IMR-90 (cell line): ENCODE data around the gene SLC4A2. TPM values are rescaled to one million over a fixed set of nuclear protein-coding genes. Genes with fewer than 3 reads are reported as not detected.

Experiments
- ATAC-seq: fragments of 200-7000 bp; cut with Tn5 transposase; 2 replicates; pipeline ENCODE4 v1.9.1; 2020; ENCODE audit warnings: low read depth, mild to moderate bottlenecking, moderate library complexity
- BruUV-seq: library from RNA; stranded (reverse); fragments of 400-500 nt; replicated peaks from 2 replicates; lab custom pipeline; 2021; lab: Mats Ljungman, UMichigan
- CTCF ChIA-PET: fragments of 300-600 bp; formaldehyde crosslinking; extraction: SDS; loops from one replicate; lab custom pipeline; 2021; ENCODE audit warnings: antibody characterized with exemption; lab: Yijun Ruan, JAX
- POLR2A ChIA-PET: fragments of 300-600 bp; sonication (Branson Sonifier 250); formaldehyde crosslinking; loops from one replicate; lab custom pipeline; 2022; ENCODE audit warnings: antibody characterized with exemption; ENCODE audit not compliant: unreplicated experiment; lab: Charles Lee
- DNase-seq: peaks from one replicate; pipeline ENCODE4 v3.0.0; 2013
- H2AFZ ChIP-seq: replicated peaks from 2 replicates; pipeline ENCODE3; 2013; ENCODE audit warnings: low read length, mild to moderate bottlenecking; ENCODE audit not compliant: poor library complexity
- H2AK5ac ChIP-seq: 2 replicates; pipeline ENCODE4 v1.6.1; 2013; ENCODE audit warnings: low read depth, low read length, inconsistent platforms
- H2AK9ac ChIP-seq: replicated peaks from 2 replicates; pipeline ENCODE3; 2013; ENCODE audit warnings: mild to moderate bottlenecking, low read depth, low read length, moderate library complexity; ENCODE audit not compliant: poor library complexity
- H2BK120ac ChIP-seq: 2 replicates; pipeline ENCODE4 v1.6.1; 2013; ENCODE audit warnings: low read depth, low read length, inconsistent platforms
- H2BK15ac ChIP-seq: 3 replicates; pipeline ENCODE4 v1.6.1; 2013; ENCODE audit warnings: low read depth, low read length, inconsistent platforms
- H2BK20ac ChIP-seq: 2 replicates; pipeline ENCODE4 v1.6.1; 2013; ENCODE audit warnings: low read depth, mild to moderate bottlenecking, inconsistent platforms, low read length, moderate library complexity
- H2BK5ac ChIP-seq: 2 replicates; pipeline ENCODE4 v1.6.1; 2013; ENCODE audit warnings: mild to moderate bottlenecking, low read depth, low read length, inconsistent platforms; ENCODE audit not compliant: poor library complexity, severe bottlenecking
- H3K14ac ChIP-seq: replicated peaks from 2 replicates; pipeline ENCODE4 v1.6.1; 2013; ENCODE audit warnings: low read depth, low read length, inconsistent platforms
- H3K18ac ChIP-seq: 2 replicates; pipeline ENCODE4 v1.6.1; 2013; ENCODE audit warnings: low read depth, low read length, control low read depth
- H3K23ac ChIP-seq: 2 replicates; pipeline ENCODE4 v1.6.1; 2013; ENCODE audit warnings: low read depth, low read length, inconsistent platforms
- H3K27ac ChIP-seq: 2 replicates; pipeline ENCODE4 v1.5.1; 2013; ENCODE audit warnings: mild to moderate bottlenecking, control low read depth, low read length; ENCODE audit not compliant: insufficient read depth
- H3K27me3 ChIP-seq: 2 replicates; pipeline ENCODE4 v1.6.1; 2013; ENCODE audit warnings: low read length; ENCODE audit not compliant: control insufficient read depth, insufficient read depth
- H3K36me3 ChIP-seq: 2 replicates; pipeline ENCODE4 v1.6.1; 2013; ENCODE audit warnings: low read length, mixed read lengths; ENCODE audit not compliant: control insufficient read depth, insufficient read depth
- H3K4ac ChIP-seq: 2 replicates; pipeline ENCODE4 v1.6.1; 2013; ENCODE audit warnings: low read depth, low read length, inconsistent platforms
- H3K4me1 ChIP-seq: 2 replicates; pipeline ENCODE4 v1.6.1; 2013; ENCODE audit warnings: low read length, mixed read lengths; ENCODE audit not compliant: control insufficient read depth, insufficient read depth
- H3K4me2 ChIP-seq: 2 replicates; pipeline ENCODE4 v1.6.1; 2013; ENCODE audit warnings: low read depth, mild to moderate bottlenecking, control low read depth, low read length, moderate library complexity
- H3K4me3 ChIP-seq: 2 replicates; pipeline ENCODE4 v1.5.1; 2013; ENCODE audit warnings: low read depth, mild to moderate bottlenecking, control low read depth, low read length, moderate library complexity; ENCODE audit not compliant: insufficient read depth
- H3K56ac ChIP-seq: 2 replicates; pipeline ENCODE4 v1.6.1; 2013; ENCODE audit warnings: low read length, inconsistent platforms; ENCODE audit not compliant: insufficient read depth; ENCODE audit errors: extremely low read depth
- H3K79me1 ChIP-seq, 2 experiments: 2 replicates each; pipeline ENCODE4 v1.6.1; 2013; ENCODE audit warnings: low read length in 2 of 2, inconsistent platforms in 1 of 2, low read depth in 1 of 2
- H3K9ac ChIP-seq: 2 replicates; pipeline ENCODE4 v1.6.1; 2013; ENCODE audit warnings: low read depth, low read length, control low read depth
- H3K9me1 ChIP-seq: 2 replicates; pipeline ENCODE4 v1.6.1; 2013; ENCODE audit warnings: low read length, inconsistent platforms; ENCODE audit not compliant: insufficient read depth
- H3K9me3 ChIP-seq: 2 replicates; pipeline ENCODE4 v1.6.1; 2013; ENCODE audit warnings: low read length; ENCODE audit not compliant: control insufficient read depth, insufficient read depth
- H4K20me1 ChIP-seq: 2 replicates; pipeline ENCODE4 v1.6.1; 2013; ENCODE audit warnings: low read length, inconsistent platforms; ENCODE audit not compliant: insufficient read depth
- H4K5ac ChIP-seq: 2 replicates; pipeline ENCODE4 v1.6.1; 2013; ENCODE audit warnings: mild to moderate bottlenecking, low read depth, low read length, control low read depth
- H4K8ac ChIP-seq, 2 experiments: 2 replicates each; pipeline ENCODE4 v1.6.1; 2013; ENCODE audit warnings: low read depth in 2 of 2, low read length in 2 of 2, control low read depth in 1 of 2, inconsistent platforms in 1 of 2
- H4K91ac ChIP-seq: 2 replicates; pipeline ENCODE4 v1.6.1; 2013; ENCODE audit warnings: low read depth, low read length, inconsistent platforms; ENCODE audit not compliant: insufficient read depth
- CEBPB ChIP-seq: IDR thresholded peaks from 2 replicates; pipeline ENCODE4 v1.6.1; 2012; ENCODE audit warnings: low read depth, low read length, improper control_type of control experiment
- CHD1 ChIP-seq: IDR thresholded peaks from 2 replicates; pipeline ENCODE4 v1.6.1; 2012; ENCODE audit warnings: low read depth, low read length, improper control_type of control experiment
- FOS ChIP-seq: fragments of 150-350 bp; IDR thresholded peaks from 2 replicates; pipeline ENCODE4 v1.6.1; 2016; ENCODE audit warnings: low read depth, low read length
- MAFK ChIP-seq: IDR thresholded peaks from 2 replicates; pipeline ENCODE4 v1.6.1; 2012; ENCODE audit warnings: low read depth, low read length, improper control_type of control experiment
- MAZ ChIP-seq: IDR thresholded peaks from 2 replicates; pipeline ENCODE4 v1.6.1; 2012; ENCODE audit warnings: low read depth, mild to moderate bottlenecking, low read length, improper control_type of control experiment, moderate library complexity, borderline replicate concordance
- MXI1 ChIP-seq: IDR thresholded peaks from 2 replicates; pipeline ENCODE4 v1.6.1; 2012; ENCODE audit warnings: low read depth, mild to moderate bottlenecking, low read length, moderate library complexity, borderline replicate concordance
- POLR2A ChIP-seq: IDR thresholded peaks from 2 replicates; pipeline ENCODE4 v1.6.1; 2012; ENCODE audit warnings: mild to moderate bottlenecking, low read depth, low read length
- RAD21 ChIP-seq: IDR thresholded peaks from 2 replicates; pipeline ENCODE4 v1.6.1; 2012; ENCODE audit warnings: low read length, improper control_type of control experiment
- RCOR1 ChIP-seq: IDR thresholded peaks from 2 replicates; pipeline ENCODE4 v1.6.1; 2012; ENCODE audit warnings: mild to moderate bottlenecking, low read length, improper control_type of control experiment; ENCODE audit not compliant: insufficient replicate concordance
- RFX5 ChIP-seq: IDR thresholded peaks from 2 replicates; pipeline ENCODE4 v1.8.0; 2012; ENCODE audit warnings: low read depth, mild to moderate bottlenecking, low read length, moderate library complexity
- SMC3 ChIP-seq: fragments of 150-350 bp; IDR thresholded peaks from 2 replicates; pipeline ENCODE4 v1.6.1; 2016; ENCODE audit warnings: low read depth, mild to moderate bottlenecking, antibody characterized with exemption, low read length, moderate library complexity
- WGBS, 2 experiments: methylation state at CpG; one replicate each; pipeline versions ENCODE4 v1.1.5 to v1.1.7; 2013; ENCODE audit warnings: missing lambda C conversion rate in 2 of 2; ENCODE audit not compliant: insufficient read length in 1 of 2; ENCODE audit errors: extremely low coverage in 2 of 2; 5-methylcytosine and 5-hydroxymethylcytosine counted together
- dilution Hi-C: fragments of 300-500 bp; cut with HindIII; formaldehyde crosslinking; loops from one replicate; pipeline ENCODE4 v1.14.3; 2018; ENCODE audit warnings: low sequenced_read_pairs; ENCODE audit not compliant: unreplicated experiment
- in situ Hi-C: fragments of 300-500 bp; cut with MboI; formaldehyde crosslinking; loops from 3 replicates; pipeline ENCODE4 v1.14.3; 2019; ENCODE audit warnings: low sequenced_read_pairs, inconsistent platforms, mixed read lengths
- intact Hi-C: fragments of 100-400 bp; cut with micrococcal nuclease; formaldehyde crosslinking; loops from 2 replicates; pipeline ENCODE4 v1.10.0; 2022
- polyA plus RNA-seq, 3 experiments: library from polyadenylated mRNA; depleted of rRNA; stranded (reverse); fragments of >200 nt; gene quantifications; 2 replicates each; pipeline ENCODE4 v1.2.3, GENCODE V29; 2012; ENCODE audit warnings: low replicate concordance in 1 of 3
- total RNA-seq: library from RNA; depleted of rRNA; stranded (reverse); fragments of >200 nt; gene quantifications from 2 replicates; pipeline ENCODE4 v1.2.3, GENCODE V29; 2012
- TF ChIP-seq, protein P1 (sequence below): fragments of 150-350 bp; IDR thresholded peaks from 2 replicates; pipeline ENCODE4 v1.6.1; 2016; ENCODE audit warnings: low read depth, mild to moderate bottlenecking, low read length, moderate library complexity, borderline replicate concordance
- TF ChIP-seq, protein P2 (sequence below): fragments of 150-350 bp; IDR thresholded peaks from 2 replicates; pipeline ENCODE4 v1.6.1; 2017; ENCODE audit warnings: mild to moderate bottlenecking, antibody characterized with exemption, low read length, low read depth
- TF ChIP-seq, protein P3 (sequence below): conservative IDR thresholded peaks from 2 replicates; pipeline ENCODE4 v1.5.1; 2012; ENCODE audit warnings: mild to moderate bottlenecking, low read depth, low read length, improper control_type of control experiment

Gene SLC4A2
- total and polyA plus RNA-seq, 2 of the 4 experiments (the other 2 are of a cell fraction): 29.6 to 91.0 TPM

DNA sequence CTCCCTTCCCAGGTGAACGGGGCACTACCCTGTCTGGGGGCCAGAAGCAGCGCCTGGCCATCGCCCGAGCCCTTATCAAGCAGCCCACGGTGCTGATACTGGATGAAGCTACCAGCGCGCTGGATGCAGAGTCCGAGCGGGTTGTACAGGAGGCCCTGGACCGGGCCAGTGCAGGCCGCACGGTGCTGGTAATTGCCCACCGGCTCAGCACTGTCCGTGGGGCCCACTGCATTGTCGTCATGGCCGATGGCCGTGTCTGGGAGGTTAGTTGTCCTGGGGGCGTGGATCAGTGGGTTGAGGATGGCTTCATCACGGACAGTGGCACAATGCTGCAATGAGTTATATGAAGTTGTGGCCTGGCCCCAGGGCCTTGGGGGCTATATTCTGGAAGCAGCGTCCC, 15.4 kb upstream of the SLC4A2 start:
- Histone ChIP-seq H3K4me2 (no peak overlapping the region), H3K9ac (no peak overlapping the region), H2BK5ac (no peak overlapping the region), H3K36me3 (peaks cover 12% of the 10 kb centered on the region; the same call in 1 of the 2 replicates), H3K27ac (no peak overlapping the region), H2AFZ (no peak overlapping the region), H3K4me3 (no peak overlapping the region), H3K18ac (no peak overlapping the region), H4K91ac (no peak overlapping the region), H2AK9ac (no peak overlapping the region), H4K20me1 (peaks cover 20% of the 10 kb centered on the region), H3K56ac (no peak overlapping the region; the same call in 1 of the 2 replicates), H3K14ac (no peak overlapping the region), H2AK5ac (no peak overlapping the region), H4K8ac (no peak overlapping the region), H3K9me3 (no peaks in the 10 kb centered on the region), H3K79me1 (peaks cover 0 to 5% of the 10 kb centered on the region in 2 experiments; a peak in 1 of 4 replicates), H3K4me1 (peaks cover 19% of the 10 kb centered on the region), H4K5ac (no peak overlapping the region), H2BK120ac (no peak overlapping the region), H2BK15ac (no peak overlapping the region), H2BK20ac (no peak overlapping the region), H3K4ac (no peak overlapping the region), H3K23ac (no peak overlapping the region), H3K27me3 (no peaks in the 10 kb centered on the region), H3K9me1 (peaks cover 15% of the 10 kb centered on the region)
- CTCF ChIA-PET: no interaction called here
- intact Hi-C loops: no loop called here
- ATAC-seq (no peak), DNase-seq (no peak)
- in situ Hi-C loops: no loop called here
- TF ChIP-seq POLR2A: no peak
- no peak for TF ChIP-seq RAD21
- TF ChIP-seq FOS: no peak
- no peak for TF ChIP-seq RFX5
- TF ChIP-seq, protein P1, sequence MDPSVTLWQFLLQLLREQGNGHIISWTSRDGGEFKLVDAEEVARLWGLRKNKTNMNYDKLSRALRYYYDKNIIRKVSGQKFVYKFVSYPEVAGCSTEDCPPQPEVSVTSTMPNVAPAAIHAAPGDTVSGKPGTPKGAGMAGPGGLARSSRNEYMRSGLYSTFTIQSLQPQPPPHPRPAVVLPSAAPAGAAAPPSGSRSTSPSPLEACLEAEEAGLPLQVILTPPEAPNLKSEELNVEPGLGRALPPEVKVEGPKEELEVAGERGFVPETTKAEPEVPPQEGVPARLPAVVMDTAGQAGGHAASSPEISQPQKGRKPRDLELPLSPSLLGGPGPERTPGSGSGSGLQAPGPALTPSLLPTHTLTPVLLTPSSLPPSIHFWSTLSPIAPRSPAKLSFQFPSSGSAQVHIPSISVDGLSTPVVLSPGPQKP: no peak
- TF ChIP-seq MXI1: no peak
- TF ChIP-seq MAZ: no peak
- TF ChIP-seq, protein P2, sequence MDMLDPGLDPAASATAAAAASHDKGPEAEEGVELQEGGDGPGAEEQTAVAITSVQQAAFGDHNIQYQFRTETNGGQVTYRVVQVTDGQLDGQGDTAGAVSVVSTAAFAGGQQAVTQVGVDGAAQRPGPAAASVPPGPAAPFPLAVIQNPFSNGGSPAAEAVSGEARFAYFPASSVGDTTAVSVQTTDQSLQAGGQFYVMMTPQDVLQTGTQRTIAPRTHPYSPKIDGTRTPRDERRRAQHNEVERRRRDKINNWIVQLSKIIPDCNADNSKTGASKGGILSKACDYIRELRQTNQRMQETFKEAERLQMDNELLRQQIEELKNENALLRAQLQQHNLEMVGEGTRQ: no peak
- TF ChIP-seq CHD1: no peak
- no peak for TF ChIP-seq RCOR1
- TF ChIP-seq, protein P3, sequence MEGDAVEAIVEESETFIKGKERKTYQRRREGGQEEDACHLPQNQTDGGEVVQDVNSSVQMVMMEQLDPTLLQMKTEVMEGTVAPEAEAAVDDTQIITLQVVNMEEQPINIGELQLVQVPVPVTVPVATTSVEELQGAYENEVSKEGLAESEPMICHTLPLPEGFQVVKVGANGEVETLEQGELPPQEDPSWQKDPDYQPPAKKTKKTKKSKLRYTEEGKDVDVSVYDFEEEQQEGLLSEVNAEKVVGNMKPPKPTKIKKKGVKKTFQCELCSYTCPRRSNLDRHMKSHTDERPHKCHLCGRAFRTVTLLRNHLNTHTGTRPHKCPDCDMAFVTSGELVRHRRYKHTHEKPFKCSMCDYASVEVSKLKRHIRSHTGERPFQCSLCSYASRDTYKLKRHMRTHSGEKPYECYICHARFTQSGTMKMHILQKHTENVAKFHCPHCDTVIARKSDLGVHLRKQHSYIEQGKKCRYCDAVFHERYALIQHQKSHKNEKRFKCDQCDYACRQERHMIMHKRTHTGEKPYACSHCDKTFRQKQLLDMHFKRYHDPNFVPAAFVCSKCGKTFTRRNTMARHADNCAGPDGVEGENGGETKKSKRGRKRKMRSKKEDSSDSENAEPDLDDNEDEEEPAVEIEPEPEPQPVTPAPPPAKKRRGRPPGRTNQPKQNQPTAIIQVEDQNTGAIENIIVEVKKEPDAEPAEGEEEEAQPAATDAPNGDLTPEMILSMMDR: no peak
- TF ChIP-seq CEBPB: no peak
- TF ChIP-seq MAFK: no peak
- TF ChIP-seq SMC3: no peak
- 97% methylated on average over 17 of the region's 20 CpGs; no CpG with 5 or more reads in 1 of the 2 experiments for WGBS, 2 experiments
- dilution Hi-C loops: no loop called here
- POLR2A ChIA-PET: no interaction called here
- BruUV-seq: no TSS peak
